Fibroblast of mammary gland (primary cell): ENCODE results near the gene AFAP1.
A peak's percentile ranks its signal among the peaks of the same experiment; 100 is the strongest.

ENCODE experiments used
- DNase-seq: peaks from one replicate; pipeline ENCODE4 v3.0.0-alpha.2; 2010; ENCODE audit warnings: low read depth
- H3K4me3 ChIP-seq: 2 replicates; pipeline ENCODE4 v1.5.1; 2011; ENCODE audit warnings: low read depth, mild to moderate bottlenecking, low read length, moderate library complexity; ENCODE audit not compliant: control insufficient read depth
- CTCF ChIP-seq: conservative IDR thresholded peaks from 2 replicates; pipeline ENCODE4 v1.5.1; 2011; ENCODE audit warnings: low read depth, low read length, inconsistent platforms; ENCODE audit not compliant: control insufficient read depth, insufficient read depth

Gene AFAP1

GRCh38 chr4:7812231-7812857, 127.3 kb downstream of the AFAP1 start:
- TF ChIP-seq CTCF: no peak
- H3K4me3 ChIP-seq: no peak overlapping the region
- no peak for DNase-seq

- no peak for DNase-seq
- H3K4me3 ChIP-seq: no peak overlapping the region
- no peak for TF ChIP-seq CTCF
Measured at GRCh38 chr4:7811536-7812191, 128.0 kb downstream of the AFAP1 start.

- no peak overlapping the region for H3K4me3 ChIP-seq
- no peak for TF ChIP-seq CTCF
- no peak for DNase-seq
Measured at GRCh38 chr4:7810783-7811535, 128.7 kb downstream of the AFAP1 start.

- H3K4me3 ChIP-seq: no peak overlapping the region
- TF ChIP-seq CTCF: no peak
- DNase-seq: peak; percentile 86
Measured at GRCh38 chr4:7808752-7809151, 130.9 kb downstream of the AFAP1 start.

GRCh38 chr4:7808181-7808580, 131.5 kb downstream of the AFAP1 start:
- TF ChIP-seq CTCF: no peak
- no peak overlapping the region for H3K4me3 ChIP-seq
- DNase-seq: no peak

GRCh38 chr4:7807351-7807921, 132.2 kb downstream of the AFAP1 start:
- no peak for DNase-seq
- no peak for TF ChIP-seq CTCF
- no peak overlapping the region for H3K4me3 ChIP-seq
